IMR-90 (cell line): ENCODE measurements around the gene PTPRN2. TPM values are rescaled to one million over a fixed set of nuclear protein-coding genes. Genes with fewer than 3 reads are reported as not detected.

Source experiments
- ATAC-seq: fragments of 200-7000 bp; cut with Tn5 transposase; 2 replicates; pipeline ENCODE4 v1.9.1; 2020; ENCODE audit warnings: low read depth, mild to moderate bottlenecking, moderate library complexity
- BruUV-seq: library from RNA; stranded (reverse); fragments of 400-500 nt; replicated peaks from 2 replicates; lab custom pipeline; 2021; lab: Mats Ljungman, UMichigan
- CTCF ChIA-PET: fragments of 300-600 bp; formaldehyde crosslinking; extraction: SDS; loops from one replicate; lab custom pipeline; 2021; ENCODE audit warnings: antibody characterized with exemption; lab: Yijun Ruan, JAX
- POLR2A ChIA-PET: fragments of 300-600 bp; sonication (Branson Sonifier 250); formaldehyde crosslinking; loops from one replicate; lab custom pipeline; 2022; ENCODE audit warnings: antibody characterized with exemption; ENCODE audit not compliant: unreplicated experiment; lab: Charles Lee
- DNase-seq: peaks from one replicate; pipeline ENCODE4 v3.0.0; 2013
- H2AFZ ChIP-seq: replicated peaks from 2 replicates; pipeline ENCODE3; 2013; ENCODE audit warnings: low read length, mild to moderate bottlenecking; ENCODE audit not compliant: poor library complexity
- H2AK5ac ChIP-seq: 2 replicates; pipeline ENCODE4 v1.6.1; 2013; ENCODE audit warnings: low read depth, low read length, inconsistent platforms
- H2AK9ac ChIP-seq: replicated peaks from 2 replicates; pipeline ENCODE3; 2013; ENCODE audit warnings: mild to moderate bottlenecking, low read depth, low read length, moderate library complexity; ENCODE audit not compliant: poor library complexity
- H2BK120ac ChIP-seq: 2 replicates; pipeline ENCODE4 v1.6.1; 2013; ENCODE audit warnings: low read depth, low read length, inconsistent platforms
- H2BK15ac ChIP-seq: 3 replicates; pipeline ENCODE4 v1.6.1; 2013; ENCODE audit warnings: low read depth, low read length, inconsistent platforms
- H2BK20ac ChIP-seq: 2 replicates; pipeline ENCODE4 v1.6.1; 2013; ENCODE audit warnings: low read depth, mild to moderate bottlenecking, inconsistent platforms, low read length, moderate library complexity
- H2BK5ac ChIP-seq: 2 replicates; pipeline ENCODE4 v1.6.1; 2013; ENCODE audit warnings: mild to moderate bottlenecking, low read depth, low read length, inconsistent platforms; ENCODE audit not compliant: poor library complexity, severe bottlenecking
- H3K14ac ChIP-seq: replicated peaks from 2 replicates; pipeline ENCODE4 v1.6.1; 2013; ENCODE audit warnings: low read depth, low read length, inconsistent platforms
- H3K18ac ChIP-seq: 2 replicates; pipeline ENCODE4 v1.6.1; 2013; ENCODE audit warnings: low read depth, low read length, control low read depth
- H3K23ac ChIP-seq: 2 replicates; pipeline ENCODE4 v1.6.1; 2013; ENCODE audit warnings: low read depth, low read length, inconsistent platforms
- H3K27ac ChIP-seq: 2 replicates; pipeline ENCODE4 v1.5.1; 2013; ENCODE audit warnings: mild to moderate bottlenecking, control low read depth, low read length; ENCODE audit not compliant: insufficient read depth
- H3K27me3 ChIP-seq: 2 replicates; pipeline ENCODE4 v1.6.1; 2013; ENCODE audit warnings: low read length; ENCODE audit not compliant: control insufficient read depth, insufficient read depth
- H3K36me3 ChIP-seq: 2 replicates; pipeline ENCODE4 v1.6.1; 2013; ENCODE audit warnings: low read length, mixed read lengths; ENCODE audit not compliant: control insufficient read depth, insufficient read depth
- H3K4ac ChIP-seq: 2 replicates; pipeline ENCODE4 v1.6.1; 2013; ENCODE audit warnings: low read depth, low read length, inconsistent platforms
- H3K4me1 ChIP-seq: 2 replicates; pipeline ENCODE4 v1.6.1; 2013; ENCODE audit warnings: low read length, mixed read lengths; ENCODE audit not compliant: control insufficient read depth, insufficient read depth
- H3K4me2 ChIP-seq: 2 replicates; pipeline ENCODE4 v1.6.1; 2013; ENCODE audit warnings: low read depth, mild to moderate bottlenecking, control low read depth, low read length, moderate library complexity
- H3K4me3 ChIP-seq: 2 replicates; pipeline ENCODE4 v1.5.1; 2013; ENCODE audit warnings: low read depth, mild to moderate bottlenecking, control low read depth, low read length, moderate library complexity; ENCODE audit not compliant: insufficient read depth
- H3K56ac ChIP-seq: 2 replicates; pipeline ENCODE4 v1.6.1; 2013; ENCODE audit warnings: low read length, inconsistent platforms; ENCODE audit not compliant: insufficient read depth; ENCODE audit errors: extremely low read depth
- H3K79me1 ChIP-seq, 2 experiments: 2 replicates each; pipeline ENCODE4 v1.6.1; 2013; ENCODE audit warnings: low read length in 2 of 2, inconsistent platforms in 1 of 2, low read depth in 1 of 2
- H3K9ac ChIP-seq: 2 replicates; pipeline ENCODE4 v1.6.1; 2013; ENCODE audit warnings: low read depth, low read length, control low read depth
- H3K9me1 ChIP-seq: 2 replicates; pipeline ENCODE4 v1.6.1; 2013; ENCODE audit warnings: low read length, inconsistent platforms; ENCODE audit not compliant: insufficient read depth
- H3K9me3 ChIP-seq: 2 replicates; pipeline ENCODE4 v1.6.1; 2013; ENCODE audit warnings: low read length; ENCODE audit not compliant: control insufficient read depth, insufficient read depth
- H4K20me1 ChIP-seq: 2 replicates; pipeline ENCODE4 v1.6.1; 2013; ENCODE audit warnings: low read length, inconsistent platforms; ENCODE audit not compliant: insufficient read depth
- H4K5ac ChIP-seq: 2 replicates; pipeline ENCODE4 v1.6.1; 2013; ENCODE audit warnings: mild to moderate bottlenecking, low read depth, low read length, control low read depth
- H4K8ac ChIP-seq, 2 experiments: 2 replicates each; pipeline ENCODE4 v1.6.1; 2013; ENCODE audit warnings: low read depth in 2 of 2, low read length in 2 of 2, control low read depth in 1 of 2, inconsistent platforms in 1 of 2
- H4K91ac ChIP-seq: 2 replicates; pipeline ENCODE4 v1.6.1; 2013; ENCODE audit warnings: low read depth, low read length, inconsistent platforms; ENCODE audit not compliant: insufficient read depth
- BHLHE40 ChIP-seq: fragments of 150-350 bp; IDR thresholded peaks from 2 replicates; pipeline ENCODE4 v1.6.1; 2016; ENCODE audit warnings: mild to moderate bottlenecking, low read depth, low read length
- CEBPB ChIP-seq: IDR thresholded peaks from 2 replicates; pipeline ENCODE4 v1.6.1; 2012; ENCODE audit warnings: low read depth, low read length, improper control_type of control experiment
- CHD1 ChIP-seq: IDR thresholded peaks from 2 replicates; pipeline ENCODE4 v1.6.1; 2012; ENCODE audit warnings: low read depth, low read length, improper control_type of control experiment
- FOS ChIP-seq: fragments of 150-350 bp; IDR thresholded peaks from 2 replicates; pipeline ENCODE4 v1.6.1; 2016; ENCODE audit warnings: low read depth, low read length
- MAFK ChIP-seq: IDR thresholded peaks from 2 replicates; pipeline ENCODE4 v1.6.1; 2012; ENCODE audit warnings: low read depth, low read length, improper control_type of control experiment
- MAZ ChIP-seq: IDR thresholded peaks from 2 replicates; pipeline ENCODE4 v1.6.1; 2012; ENCODE audit warnings: low read depth, mild to moderate bottlenecking, low read length, improper control_type of control experiment, moderate library complexity, borderline replicate concordance
- MXI1 ChIP-seq: IDR thresholded peaks from 2 replicates; pipeline ENCODE4 v1.6.1; 2012; ENCODE audit warnings: low read depth, mild to moderate bottlenecking, low read length, moderate library complexity, borderline replicate concordance
- NFE2L2 ChIP-seq: fragments of 150-350 bp; IDR thresholded peaks from 2 replicates; pipeline ENCODE4 v1.6.1; 2016; ENCODE audit warnings: low read depth, mild to moderate bottlenecking, low read length
- POLR2A ChIP-seq: IDR thresholded peaks from 2 replicates; pipeline ENCODE4 v1.6.1; 2012; ENCODE audit warnings: mild to moderate bottlenecking, low read depth, low read length
- RAD21 ChIP-seq: IDR thresholded peaks from 2 replicates; pipeline ENCODE4 v1.6.1; 2012; ENCODE audit warnings: low read length, improper control_type of control experiment
- RCOR1 ChIP-seq: IDR thresholded peaks from 2 replicates; pipeline ENCODE4 v1.6.1; 2012; ENCODE audit warnings: mild to moderate bottlenecking, low read length, improper control_type of control experiment; ENCODE audit not compliant: insufficient replicate concordance
- RFX5 ChIP-seq: IDR thresholded peaks from 2 replicates; pipeline ENCODE4 v1.8.0; 2012; ENCODE audit warnings: low read depth, mild to moderate bottlenecking, low read length, moderate library complexity
- SMC3 ChIP-seq: fragments of 150-350 bp; IDR thresholded peaks from 2 replicates; pipeline ENCODE4 v1.6.1; 2016; ENCODE audit warnings: low read depth, mild to moderate bottlenecking, antibody characterized with exemption, low read length, moderate library complexity
- WGBS, 2 experiments: methylation state at CpG; one replicate each; pipeline versions ENCODE4 v1.1.5 to v1.1.7; 2013; ENCODE audit warnings: missing lambda C conversion rate in 2 of 2; ENCODE audit not compliant: insufficient read length in 1 of 2; ENCODE audit errors: extremely low coverage in 2 of 2; 5-methylcytosine and 5-hydroxymethylcytosine counted together
- dilution Hi-C: fragments of 300-500 bp; cut with HindIII; formaldehyde crosslinking; loops from one replicate; pipeline ENCODE4 v1.14.3; 2018; ENCODE audit warnings: low sequenced_read_pairs; ENCODE audit not compliant: unreplicated experiment
- in situ Hi-C: fragments of 300-500 bp; cut with MboI; formaldehyde crosslinking; loops from 3 replicates; pipeline ENCODE4 v1.14.3; 2019; ENCODE audit warnings: low sequenced_read_pairs, inconsistent platforms, mixed read lengths
- intact Hi-C: fragments of 100-400 bp; cut with micrococcal nuclease; formaldehyde crosslinking; loops from 2 replicates; pipeline ENCODE4 v1.10.0; 2022
- polyA plus RNA-seq, 3 experiments: library from polyadenylated mRNA; depleted of rRNA; stranded (reverse); fragments of >200 nt; gene quantifications; 2 replicates each; pipeline ENCODE4 v1.2.3, GENCODE V29; 2012; ENCODE audit warnings: low replicate concordance in 1 of 3
- total RNA-seq: library from RNA; depleted of rRNA; stranded (reverse); fragments of >200 nt; gene quantifications from 2 replicates; pipeline ENCODE4 v1.2.3, GENCODE V29; 2012
- TF ChIP-seq, protein P1 (sequence below): fragments of 150-350 bp; IDR thresholded peaks from 2 replicates; pipeline ENCODE4 v1.6.1; 2016; ENCODE audit warnings: low read depth, mild to moderate bottlenecking, low read length, moderate library complexity, borderline replicate concordance
- TF ChIP-seq, protein P2 (sequence below): conservative IDR thresholded peaks from 2 replicates; pipeline ENCODE4 v1.5.1; 2012; ENCODE audit warnings: mild to moderate bottlenecking, low read depth, low read length, improper control_type of control experiment
- TF ChIP-seq, protein P3 (sequence below): fragments of 150-350 bp; IDR thresholded peaks from 2 replicates; pipeline ENCODE4 v1.6.1; 2017; ENCODE audit warnings: mild to moderate bottlenecking, antibody characterized with exemption, low read length, low read depth

The PTPRN2 gene
- total and polyA plus RNA-seq, 2 of the 4 experiments (the other 2 are of a cell fraction): 0.03 TPM; not detected in 1

DNA sequence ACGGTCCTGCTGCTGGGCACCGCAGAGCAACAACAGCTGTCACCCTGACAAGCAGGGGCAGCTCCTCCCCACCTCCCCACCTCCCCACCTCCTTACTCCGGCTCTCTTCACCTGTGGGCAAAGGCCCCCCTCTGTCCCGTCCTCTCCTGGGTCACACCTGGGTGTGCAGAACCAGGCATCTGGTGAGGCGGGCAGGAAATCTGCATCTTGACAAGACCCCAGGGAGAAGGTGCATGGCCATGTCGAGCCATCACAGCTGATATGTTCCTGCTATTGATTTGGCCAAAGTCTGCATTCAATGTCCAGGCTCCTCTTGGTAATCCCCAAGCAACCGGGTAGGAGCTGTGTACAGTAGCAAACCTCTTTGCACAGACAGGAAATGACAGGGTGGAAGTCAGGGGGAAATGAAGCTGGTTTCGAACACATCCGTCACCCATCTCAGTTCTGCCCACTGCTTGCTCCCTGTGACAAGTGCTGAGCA lies 696.7 kb downstream of the PTPRN2 start:
- no peak overlapping the region for H3K18ac ChIP-seq
- no peak overlapping the region for H4K91ac ChIP-seq
- ChIA-PET CTCF (no interaction called here), POLR2A (no interaction called here)
- no peaks in the 10 kb centered on the region for H4K20me1 ChIP-seq
- H3K23ac ChIP-seq: no peak overlapping the region
- H2AK5ac ChIP-seq: no peak overlapping the region
- BruUV-seq: no TSS peak
- H3K9ac ChIP-seq: no peak overlapping the region
- TF ChIP-seq BHLHE40: no peak
- TF ChIP-seq RCOR1: no peak
- TF ChIP-seq, protein P1, sequence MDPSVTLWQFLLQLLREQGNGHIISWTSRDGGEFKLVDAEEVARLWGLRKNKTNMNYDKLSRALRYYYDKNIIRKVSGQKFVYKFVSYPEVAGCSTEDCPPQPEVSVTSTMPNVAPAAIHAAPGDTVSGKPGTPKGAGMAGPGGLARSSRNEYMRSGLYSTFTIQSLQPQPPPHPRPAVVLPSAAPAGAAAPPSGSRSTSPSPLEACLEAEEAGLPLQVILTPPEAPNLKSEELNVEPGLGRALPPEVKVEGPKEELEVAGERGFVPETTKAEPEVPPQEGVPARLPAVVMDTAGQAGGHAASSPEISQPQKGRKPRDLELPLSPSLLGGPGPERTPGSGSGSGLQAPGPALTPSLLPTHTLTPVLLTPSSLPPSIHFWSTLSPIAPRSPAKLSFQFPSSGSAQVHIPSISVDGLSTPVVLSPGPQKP: no peak
- no peak for TF ChIP-seq CEBPB
- no peak for TF ChIP-seq MXI1
- no peak for TF ChIP-seq FOS
- no peak for TF ChIP-seq RAD21
- TF ChIP-seq CHD1: no peak
- no peak for TF ChIP-seq NFE2L2
- TF ChIP-seq, protein P2, sequence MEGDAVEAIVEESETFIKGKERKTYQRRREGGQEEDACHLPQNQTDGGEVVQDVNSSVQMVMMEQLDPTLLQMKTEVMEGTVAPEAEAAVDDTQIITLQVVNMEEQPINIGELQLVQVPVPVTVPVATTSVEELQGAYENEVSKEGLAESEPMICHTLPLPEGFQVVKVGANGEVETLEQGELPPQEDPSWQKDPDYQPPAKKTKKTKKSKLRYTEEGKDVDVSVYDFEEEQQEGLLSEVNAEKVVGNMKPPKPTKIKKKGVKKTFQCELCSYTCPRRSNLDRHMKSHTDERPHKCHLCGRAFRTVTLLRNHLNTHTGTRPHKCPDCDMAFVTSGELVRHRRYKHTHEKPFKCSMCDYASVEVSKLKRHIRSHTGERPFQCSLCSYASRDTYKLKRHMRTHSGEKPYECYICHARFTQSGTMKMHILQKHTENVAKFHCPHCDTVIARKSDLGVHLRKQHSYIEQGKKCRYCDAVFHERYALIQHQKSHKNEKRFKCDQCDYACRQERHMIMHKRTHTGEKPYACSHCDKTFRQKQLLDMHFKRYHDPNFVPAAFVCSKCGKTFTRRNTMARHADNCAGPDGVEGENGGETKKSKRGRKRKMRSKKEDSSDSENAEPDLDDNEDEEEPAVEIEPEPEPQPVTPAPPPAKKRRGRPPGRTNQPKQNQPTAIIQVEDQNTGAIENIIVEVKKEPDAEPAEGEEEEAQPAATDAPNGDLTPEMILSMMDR: no peak
- no peak for TF ChIP-seq POLR2A
- TF ChIP-seq MAZ: no peak
- no peak for TF ChIP-seq RFX5
- TF ChIP-seq MAFK: no peak
- TF ChIP-seq SMC3: no peak
- TF ChIP-seq, protein P3, sequence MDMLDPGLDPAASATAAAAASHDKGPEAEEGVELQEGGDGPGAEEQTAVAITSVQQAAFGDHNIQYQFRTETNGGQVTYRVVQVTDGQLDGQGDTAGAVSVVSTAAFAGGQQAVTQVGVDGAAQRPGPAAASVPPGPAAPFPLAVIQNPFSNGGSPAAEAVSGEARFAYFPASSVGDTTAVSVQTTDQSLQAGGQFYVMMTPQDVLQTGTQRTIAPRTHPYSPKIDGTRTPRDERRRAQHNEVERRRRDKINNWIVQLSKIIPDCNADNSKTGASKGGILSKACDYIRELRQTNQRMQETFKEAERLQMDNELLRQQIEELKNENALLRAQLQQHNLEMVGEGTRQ: no peak
- no peak overlapping the region for H3K4ac ChIP-seq
- no peaks in the 10 kb centered on the region for H3K36me3 ChIP-seq
- H3K56ac ChIP-seq: no peak overlapping the region
- H3K4me3 ChIP-seq: no peak overlapping the region
- no peak overlapping the region for H2BK20ac ChIP-seq
- no peak overlapping the region for H2AFZ ChIP-seq
- no peak overlapping the region for H3K27ac ChIP-seq
- H2BK5ac ChIP-seq: no peak overlapping the region
- peaks cover 44% of the 10 kb centered on the region for H3K9me3 ChIP-seq
- no peak overlapping the region for H4K8ac ChIP-seq
- no peak for ATAC-seq
- no peaks in the 10 kb centered on the region for H3K9me1 ChIP-seq
- H2BK120ac ChIP-seq: no peak overlapping the region
- in situ Hi-C loops (no loop called here), dilution Hi-C loops (no loop called here), intact Hi-C loops (no loop called here)
- H3K14ac ChIP-seq: no peak overlapping the region
- DNase-seq: no peak
- H3K4me1 ChIP-seq: no peaks in the 10 kb centered on the region
- H2AK9ac ChIP-seq: no peak overlapping the region
- no peaks in the 10 kb centered on the region for H3K79me1 ChIP-seq
- no peak overlapping the region for H3K4me2 ChIP-seq
- no CpG with 5 or more reads among the region's 9 CpGs for WGBS, 2 experiments
- H2BK15ac ChIP-seq: no peak overlapping the region
- H4K5ac ChIP-seq: no peak overlapping the region
- no peaks in the 10 kb centered on the region for H3K27me3 ChIP-seq
